CD14-positive monocyte (primary cell): ENCODE data around the gene CNTNAP5. TPM values are rescaled to one million over a fixed set of nuclear protein-coding genes. Genes with fewer than 3 reads are reported as not detected.

Source experiments
- DNase-seq, 3 donors: peaks; one replicate each; pipeline ENCODE4 v3.0.0-alpha.2; 2011 to 2022
- H2AFZ ChIP-seq: 2 replicates; pipeline ENCODE4 v1.6.0; 2012; ENCODE audit warnings: mild to moderate bottlenecking, low read depth, low read length, inconsistent platforms; ENCODE audit not compliant: insufficient read depth, poor library complexity, severe bottlenecking
- H3K27ac ChIP-seq, 2 donors: 1 replicate in 1 of 2; 2 replicates in 1 of 2; pipeline ENCODE4 v1.5.1; 2012 to 2013; ENCODE audit warnings: low read length in 2 of 2, control low read depth in 1 of 2, inconsistent platforms in 1 of 2, low read depth in 1 of 2, mild to moderate bottlenecking in 1 of 2
- H3K27me3 ChIP-seq, 2 donors: one replicate each; pipeline versions ENCODE4 v1.6.0 to v1.6.1; 2011 to 2013; ENCODE audit warnings: low read length in 2 of 2; ENCODE audit not compliant: control insufficient read depth in 2 of 2, insufficient read depth in 2 of 2
- H3K36me3 ChIP-seq, 2 donors: replicated peaks in 1 of 2; 1 replicate in 1 of 2; 2 replicates in 1 of 2; pipeline versions ENCODE4 v1.5.1 to v1.6.1; 2012 to 2013; ENCODE audit warnings: low read length in 2 of 2, control low read depth in 1 of 2, inconsistent platforms in 1 of 2, mild to moderate bottlenecking in 1 of 2; ENCODE audit not compliant: insufficient read depth in 2 of 2, control insufficient read depth in 1 of 2
- H3K4me1 ChIP-seq, 2 donors: 1 replicate in 1 of 2; 2 replicates in 1 of 2; pipeline versions ENCODE4 v1.5.1 to v1.6.1; 2012 to 2013; ENCODE audit warnings: low read length in 2 of 2, control low read depth in 1 of 2, inconsistent platforms in 1 of 2, mild to moderate bottlenecking in 1 of 2, moderate library complexity in 1 of 2; ENCODE audit not compliant: insufficient read depth in 2 of 2, control insufficient read depth in 1 of 2
- H3K4me2 ChIP-seq: replicated peaks from 2 replicates; pipeline ENCODE3; 2012; ENCODE audit warnings: low read length, moderate library complexity, mild to moderate bottlenecking; ENCODE audit not compliant: poor library complexity, severe bottlenecking; ENCODE audit errors: extremely low read depth
- H3K4me3 ChIP-seq, 3 experiments: fragments of 200-600 bp in 1 of 3; sonication (generic) in 1 of 3; replicated peaks in 1 of 3; 1 replicate in 2 of 3; 2 replicates in 1 of 3; pipeline ENCODE4 v1.5.1; 2011 to 2013; ENCODE audit warnings: low read length in 3 of 3, mild to moderate bottlenecking in 3 of 3, control low read depth in 2 of 3, low read depth in 2 of 3, inconsistent platforms in 1 of 3, moderate library complexity in 1 of 3
- H3K79me2 ChIP-seq: 2 replicates; pipeline ENCODE4 v1.6.0; 2012; ENCODE audit warnings: mild to moderate bottlenecking, control low read depth, inconsistent platforms, low read length, moderate library complexity; ENCODE audit not compliant: insufficient read depth
- H3K9ac ChIP-seq: 2 replicates; pipeline ENCODE4 v1.6.0; 2017; ENCODE audit warnings: low read length, mild to moderate bottlenecking; ENCODE audit not compliant: insufficient read depth, poor library complexity, severe bottlenecking
- H3K9me3 ChIP-seq, 2 donors: replicated peaks in 1 of 2; 1 replicate in 1 of 2; 2 replicates in 1 of 2; pipeline versions ENCODE4 v1.5.1 to v1.6.1; 2012 to 2013; ENCODE audit warnings: low read length in 2 of 2, control low read depth in 1 of 2; ENCODE audit not compliant: control insufficient read depth in 1 of 2, insufficient read depth in 1 of 2
- H4K20me1 ChIP-seq: 2 replicates; pipeline ENCODE4 v1.6.0; 2012; ENCODE audit warnings: mild to moderate bottlenecking, low read length, control low read depth, moderate library complexity; ENCODE audit not compliant: insufficient read depth
- H3K27ac Mint-ChIP-seq, 7 donors: one replicate each; pipeline ENCODE4 v1.8.0; 2020; ENCODE audit warnings: mild to moderate bottlenecking in 7 of 7, mixed read lengths in 7 of 7, moderate library complexity in 6 of 7, inconsistent platforms in 2 of 7
- H3K27me3 Mint-ChIP-seq, 3 donors: one replicate each; pipeline ENCODE4 v1.8.0; 2021 to 2022; ENCODE audit warnings: low read depth in 3 of 3, mild to moderate bottlenecking in 3 of 3, mixed read lengths in 3 of 3, moderate library complexity in 3 of 3, inconsistent platforms in 1 of 3
- H3K36me3 Mint-ChIP-seq, 2 donors: one replicate each; pipeline ENCODE4 v1.8.0; 2020; ENCODE audit warnings: mixed read lengths in 2 of 2, inconsistent platforms in 1 of 2, mild to moderate bottlenecking in 1 of 2
- H3K4me1 Mint-ChIP-seq: one replicate; pipeline ENCODE4 v1.8.0; 2020; ENCODE audit warnings: mild to moderate bottlenecking, mixed read lengths
- H3K4me3 Mint-ChIP-seq, 2 donors: one replicate each; pipeline ENCODE4 v1.8.0; 2020; ENCODE audit warnings: mild to moderate bottlenecking in 2 of 2, mixed read lengths in 2 of 2, moderate library complexity in 1 of 2
- H3K9me3 Mint-ChIP-seq, 7 donors: one replicate each; pipeline ENCODE4 v1.8.0; 2020 to 2022; ENCODE audit warnings: mixed read lengths in 7 of 7, mild to moderate bottlenecking in 6 of 7, moderate library complexity in 6 of 7, inconsistent platforms in 2 of 7
- CTCF ChIP-seq: fragments of 200-600 bp; IDR thresholded peaks from one replicate; pipeline ENCODE4 v1.8.0; 2022; ENCODE audit warnings: antibody characterized with exemption, mild to moderate bottlenecking
- WGBS: methylation state at CpG from one replicate; pipeline ENCODE4 v1.1.5; 2013; ENCODE audit warnings: missing lambda C conversion rate; ENCODE audit not compliant: insufficient coverage; 5-methylcytosine and 5-hydroxymethylcytosine counted together
- intact Hi-C, 2 donors: fragments of 100-400 bp; cut with micrococcal nuclease; formaldehyde crosslinking; loops; one replicate each; pipeline versions ENCODE4 v1.15.0 to v1.15.1; 2023
- polyA plus RNA-seq, 3 donors: library from polyadenylated mRNA; depleted of rRNA in 1 of 3; unstranded in 2 of 3; stranded (reverse) in 1 of 3; fragments of 300-500 nt in 2 of 3; fragments of >200 nt in 1 of 3; fragmentation: Illumina TruSeq in 2 of 3; gene quantifications; 1 replicate in 2 of 3; 2 replicates in 1 of 3; pipeline ENCODE4 v1.2.3, GENCODE V29; 2012 to 2021

The CNTNAP5 gene
- polyA plus RNA-seq, 3 donors = not detected

DNA sequence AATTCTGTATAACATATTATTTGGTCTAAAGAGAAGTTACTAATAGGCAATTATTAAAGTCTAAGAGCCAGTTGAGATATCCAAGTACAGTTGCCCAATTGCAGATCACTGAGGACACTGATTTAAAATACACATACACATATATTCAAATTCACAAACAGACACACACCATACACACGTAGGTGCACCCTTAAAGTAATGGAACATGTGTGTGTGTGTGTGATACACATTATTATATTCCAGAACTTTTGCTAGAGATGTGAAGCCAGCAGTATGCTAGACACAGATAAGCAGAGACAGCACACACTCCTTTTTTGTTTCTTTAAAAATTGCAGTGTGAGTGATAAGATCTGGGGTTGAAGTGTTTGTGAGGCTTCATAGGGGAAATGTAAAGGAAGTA lies 292.5 kb downstream of the CNTNAP5 start:
- Histone ChIP-seq H3K4me1 (no peaks in the 10 kb centered on the region), H3K9ac (no peak overlapping the region), H3K27me3 (no peaks in the 10 kb centered on the region), H3K36me3 (no peaks in the 10 kb centered on the region), H4K20me1 (no peaks in the 10 kb centered on the region), H3K9me3 (no peaks in the 10 kb centered on the region), H2AFZ (no peak overlapping the region), H3K27ac (no peak overlapping the region), H3K4me3 (no peak overlapping the region), H3K4me2 (no peak overlapping the region), H3K79me2 (no peaks in the 10 kb centered on the region)
- no peaks in the 10 kb centered on the region for H3K36me3 Mint-ChIP-seq
- no peak overlapping the region for H3K4me3 Mint-ChIP-seq
- WGBS = no CpG with 5 or more reads among the region's 1 CpG
- no peaks in the 10 kb centered on the region for H3K27me3 Mint-ChIP-seq
- no peak for TF ChIP-seq CTCF
- intact Hi-C loops = no loop called here
- no peak overlapping the region for H3K27ac Mint-ChIP-seq
- no peak for DNase-seq
- peaks cover 0 to 12% (median 0%) of the 10 kb centered on the region in 7 donors for H3K9me3 Mint-ChIP-seq
- no peaks in the 10 kb centered on the region for H3K4me1 Mint-ChIP-seq

- H3K27ac ChIP-seq = no peak overlapping the region
- WGBS = 40% methylated on average over 1 of the region's 2 CpGs
- H2AFZ ChIP-seq = no peak overlapping the region
- H3K9me3 Mint-ChIP-seq = peaks cover 0 to 13% (median 1%) of the 10 kb centered on the region in 7 donors
- H3K4me2 ChIP-seq = no peak overlapping the region
- intact Hi-C loops = no loop called here
- no peaks in the 10 kb centered on the region for H3K27me3 ChIP-seq
- no peak overlapping the region for H3K4me3 Mint-ChIP-seq
- H3K9ac ChIP-seq = no peak overlapping the region
- no peaks in the 10 kb centered on the region for H4K20me1 ChIP-seq
- TF ChIP-seq CTCF = no peak
- no peaks in the 10 kb centered on the region for H3K4me1 Mint-ChIP-seq
- H3K4me3 ChIP-seq = no peak overlapping the region
- no peaks in the 10 kb centered on the region for H3K36me3 ChIP-seq
- H3K9me3 ChIP-seq = no peaks in the 10 kb centered on the region
- H3K27me3 Mint-ChIP-seq = no peaks in the 10 kb centered on the region
- no peak for DNase-seq
- H3K79me2 ChIP-seq = no peaks in the 10 kb centered on the region
- H3K27ac Mint-ChIP-seq = no peak overlapping the region
- H3K4me1 ChIP-seq = no peaks in the 10 kb centered on the region
- no peaks in the 10 kb centered on the region for H3K36me3 Mint-ChIP-seq
These were observed 293.8 kb downstream of the CNTNAP5 start for GRCh38 chr2:124318913-124319312.
